LNCaP clone FGC (cell line): Measurements from ENCODE around the gene GFER.

ENCODE experiments used
- DNase-seq: peaks from one replicate; pipeline ENCODE4 v3.0.0-alpha.2; 2011; ENCODE audit warnings: low read depth
- H3K4me3 ChIP-seq: 2 replicates; pipeline ENCODE4 v1.5.1; 2011; ENCODE audit warnings: mild to moderate bottlenecking, low read depth, low read length, control low read depth
- CTCF ChIP-seq: IDR thresholded peaks from 2 replicates; pipeline ENCODE4 v1.5.1; 2012; ENCODE audit warnings: mild to moderate bottlenecking; ENCODE audit not compliant: control insufficient read depth, insufficient read depth; ENCODE audit errors: extremely low read depth

The GFER gene

GRCh38 chr16:1990351-1991134 lies 6.5 kb downstream of the GFER start:
- no peak for DNase-seq
- no peak overlapping the region for H3K4me3 ChIP-seq
- no peak for TF ChIP-seq CTCF

- DNase-seq = no peak
- no peak overlapping the region for H3K4me3 ChIP-seq
- TF ChIP-seq CTCF = no peak
Measured at GRCh38 chr16:1991135-1991551, 7.2 kb downstream of the GFER start.

GRCh38 chr16:1991588-1991947 lies 7.6 kb downstream of the GFER start:
- TF ChIP-seq CTCF = no peak
- DNase-seq = no peak
- H3K4me3 ChIP-seq = no peak overlapping the region

- no peak for DNase-seq
- no peak overlapping the region for H3K4me3 ChIP-seq
- no peak for TF ChIP-seq CTCF
Measured at GRCh38 chr16:1991948-1992703, 8.1 kb downstream of the GFER start.

- H3K4me3 ChIP-seq = no peak overlapping the region
- TF ChIP-seq CTCF = no peak
- no peak for DNase-seq
Measured at GRCh38 chr16:1992704-1993317, 8.8 kb downstream of the GFER start.

GRCh38 chr16:1993731-1994131 lies 9.7 kb downstream of the GFER start:
- H3K4me3 ChIP-seq = no peak overlapping the region
- no peak for TF ChIP-seq CTCF
- DNase-seq = no peak
